ENCODE measurements around the gene PYROXD2.

Gene PYROXD2

DNA sequence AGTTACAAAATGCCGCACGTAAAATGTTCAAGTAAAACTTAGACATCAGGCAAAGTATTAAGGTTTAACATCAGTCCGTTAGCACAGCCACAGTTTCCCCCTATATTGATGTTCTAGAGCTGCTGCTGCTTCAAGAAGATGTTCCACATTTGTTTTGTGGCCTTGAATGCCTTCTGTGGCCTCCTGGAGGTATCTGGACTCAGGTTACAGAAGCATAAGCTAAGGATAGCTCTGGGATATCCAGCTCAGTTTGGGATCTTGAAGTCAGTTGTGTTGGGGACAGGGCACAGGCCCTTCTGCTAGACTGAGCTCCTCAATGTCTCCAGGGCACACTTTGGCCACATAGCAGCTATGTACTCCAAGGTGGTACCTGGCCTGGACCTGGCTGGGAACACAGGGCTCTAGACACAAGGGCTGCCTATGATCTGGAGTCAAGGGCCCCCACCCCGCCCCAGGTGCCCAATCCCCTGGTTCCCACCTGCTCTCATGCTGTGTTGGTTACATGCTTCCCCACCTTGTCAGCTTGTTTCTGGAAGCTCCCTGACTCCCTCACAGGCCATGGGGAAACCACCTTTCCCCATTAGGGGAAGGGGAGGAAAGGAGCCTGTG lies 4.7 kb downstream of the PYROXD2 start:
- no peak for DNase-seq (ENCODE audit: low read depth)
- H3K4me3 ChIP-seq (ENCODE audit: control insufficient read depth, low read depth, low read length): no peak overlapping the region
- TF ChIP-seq, protein P1, sequence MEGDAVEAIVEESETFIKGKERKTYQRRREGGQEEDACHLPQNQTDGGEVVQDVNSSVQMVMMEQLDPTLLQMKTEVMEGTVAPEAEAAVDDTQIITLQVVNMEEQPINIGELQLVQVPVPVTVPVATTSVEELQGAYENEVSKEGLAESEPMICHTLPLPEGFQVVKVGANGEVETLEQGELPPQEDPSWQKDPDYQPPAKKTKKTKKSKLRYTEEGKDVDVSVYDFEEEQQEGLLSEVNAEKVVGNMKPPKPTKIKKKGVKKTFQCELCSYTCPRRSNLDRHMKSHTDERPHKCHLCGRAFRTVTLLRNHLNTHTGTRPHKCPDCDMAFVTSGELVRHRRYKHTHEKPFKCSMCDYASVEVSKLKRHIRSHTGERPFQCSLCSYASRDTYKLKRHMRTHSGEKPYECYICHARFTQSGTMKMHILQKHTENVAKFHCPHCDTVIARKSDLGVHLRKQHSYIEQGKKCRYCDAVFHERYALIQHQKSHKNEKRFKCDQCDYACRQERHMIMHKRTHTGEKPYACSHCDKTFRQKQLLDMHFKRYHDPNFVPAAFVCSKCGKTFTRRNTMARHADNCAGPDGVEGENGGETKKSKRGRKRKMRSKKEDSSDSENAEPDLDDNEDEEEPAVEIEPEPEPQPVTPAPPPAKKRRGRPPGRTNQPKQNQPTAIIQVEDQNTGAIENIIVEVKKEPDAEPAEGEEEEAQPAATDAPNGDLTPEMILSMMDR (IDR thresholded peaks at IDR 0.05; ENCODE audit: control insufficient read depth, insufficient read depth, low read depth, low read length, missing control alignments): no peak

DNA sequence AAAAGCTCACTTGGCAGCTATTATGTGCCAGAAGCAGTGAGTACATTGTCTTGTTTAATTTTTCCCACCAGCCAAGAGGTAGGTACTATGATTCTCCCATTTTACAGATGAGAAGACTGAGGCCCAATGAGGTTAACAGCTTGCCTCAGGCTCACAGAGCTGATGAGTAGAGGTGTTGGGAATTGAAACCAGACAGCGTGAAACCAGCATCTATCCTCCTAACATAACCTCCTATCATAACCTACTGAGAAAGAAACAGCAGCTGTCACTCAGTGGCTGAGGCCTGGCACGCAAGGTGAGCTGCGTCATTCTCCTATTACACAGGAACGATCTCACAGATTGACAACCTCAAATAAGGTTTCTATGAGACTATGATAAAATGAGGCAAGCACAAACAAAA lies 6.2 kb downstream of the PYROXD2 start:
- no peak for DNase-seq (ENCODE audit: low read depth)
- TF ChIP-seq, protein P1 (IDR thresholded peaks at IDR 0.05; ENCODE audit: control insufficient read depth, insufficient read depth, low read depth, low read length, missing control alignments): no peak
- no peak overlapping the region for H3K4me3 ChIP-seq (ENCODE audit: control insufficient read depth, low read depth, low read length)

DNA sequence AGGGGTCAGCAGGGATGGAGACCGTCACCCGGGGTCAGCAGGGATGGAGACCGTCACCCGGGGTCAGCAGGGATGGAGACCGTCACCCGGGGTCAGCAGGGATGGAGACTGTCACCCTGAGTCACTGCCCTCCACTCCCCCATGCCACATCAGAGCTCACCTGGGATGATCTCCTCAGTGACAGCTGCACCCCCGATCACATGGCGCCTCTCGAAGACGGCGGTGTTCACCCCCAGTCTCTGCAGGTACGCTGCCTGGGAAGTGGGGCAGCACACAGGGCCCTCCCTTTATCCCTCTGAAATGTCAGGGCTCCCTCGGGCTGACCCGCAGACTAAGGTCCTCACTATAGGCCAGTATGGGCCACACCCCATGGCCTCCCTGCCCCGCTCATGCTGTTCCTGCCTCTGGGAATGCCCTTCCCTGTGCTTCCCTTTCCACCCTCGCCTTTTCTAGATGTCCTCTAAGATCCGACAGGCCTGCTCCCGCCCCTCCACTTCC lies 7.2 kb downstream of the PYROXD2 start:
- DNase-seq (ENCODE audit: low read depth): no peak
- TF ChIP-seq, protein P1 (IDR thresholded peaks at IDR 0.05; ENCODE audit: control insufficient read depth, insufficient read depth, low read depth, low read length, missing control alignments): no peak
- no peak overlapping the region for H3K4me3 ChIP-seq (ENCODE audit: control insufficient read depth, low read depth, low read length)

DNA sequence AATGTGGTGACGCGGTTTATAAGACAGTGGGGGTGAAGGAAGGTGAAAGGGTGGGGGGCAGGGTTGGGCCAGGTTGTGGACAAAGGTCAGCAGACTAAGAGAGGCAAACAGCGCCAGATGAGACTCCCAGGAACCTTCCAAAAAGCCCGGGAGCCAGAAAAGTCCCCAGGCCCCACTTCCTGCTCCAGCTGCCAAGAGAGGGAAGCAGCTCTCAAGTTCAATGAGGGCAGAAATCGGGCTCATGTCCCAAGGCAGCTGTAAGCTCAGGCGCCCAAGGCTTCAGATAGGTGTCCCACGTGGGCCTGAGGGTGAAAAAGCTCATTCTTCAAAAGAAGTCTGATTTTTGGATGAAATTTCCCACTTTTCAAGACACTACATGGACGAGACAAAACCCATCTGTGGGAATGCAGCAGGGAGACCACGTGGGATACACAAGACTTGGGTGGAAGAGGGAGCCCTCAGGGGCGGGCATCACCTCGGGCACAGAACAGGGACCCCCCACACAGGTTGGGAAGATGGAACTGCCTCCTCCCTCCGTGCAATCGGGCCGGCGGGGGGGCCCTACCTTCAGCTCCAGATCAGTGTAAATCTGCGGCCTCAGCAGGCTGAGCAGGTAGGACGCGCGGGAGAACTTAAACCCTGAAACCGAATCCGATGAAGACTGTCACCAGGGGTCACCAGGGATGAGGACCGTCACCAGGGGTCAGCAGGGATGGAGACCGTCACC lies 7.8 kb downstream of the PYROXD2 start:
- H3K4me3 ChIP-seq (ENCODE audit: control insufficient read depth, low read depth, low read length): no peak overlapping the region
- TF ChIP-seq, protein P1 (IDR thresholded peaks at IDR 0.05; ENCODE audit: control insufficient read depth, insufficient read depth, low read depth, low read length, missing control alignments): no peak
- no peak for DNase-seq (ENCODE audit: low read depth)

DNA sequence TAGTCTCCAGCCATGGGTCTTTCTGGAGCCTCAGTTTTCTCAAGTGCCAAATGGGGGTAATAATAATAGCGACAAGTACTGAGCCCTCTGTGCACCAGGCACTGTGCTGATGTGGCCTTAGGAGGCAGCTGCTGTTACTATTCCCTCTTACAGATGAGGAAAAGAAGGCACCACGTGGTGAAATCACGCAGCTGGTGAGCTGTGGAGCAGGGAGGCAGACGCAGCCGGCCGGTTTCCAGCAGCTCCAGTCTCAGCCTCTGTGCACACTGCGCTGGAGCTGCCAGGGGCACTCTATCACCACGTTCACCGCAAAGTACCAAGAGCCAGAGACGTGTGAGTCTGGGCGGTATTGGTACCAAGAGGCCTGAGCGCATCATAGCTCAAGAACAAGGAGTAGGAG lies 9.6 kb downstream of the PYROXD2 start:
- TF ChIP-seq, protein P1 (IDR thresholded peaks at IDR 0.05; ENCODE audit: control insufficient read depth, insufficient read depth, low read depth, low read length, missing control alignments): no peak
- H3K4me3 ChIP-seq (ENCODE audit: control insufficient read depth, low read depth, low read length): no peak overlapping the region

DNA sequence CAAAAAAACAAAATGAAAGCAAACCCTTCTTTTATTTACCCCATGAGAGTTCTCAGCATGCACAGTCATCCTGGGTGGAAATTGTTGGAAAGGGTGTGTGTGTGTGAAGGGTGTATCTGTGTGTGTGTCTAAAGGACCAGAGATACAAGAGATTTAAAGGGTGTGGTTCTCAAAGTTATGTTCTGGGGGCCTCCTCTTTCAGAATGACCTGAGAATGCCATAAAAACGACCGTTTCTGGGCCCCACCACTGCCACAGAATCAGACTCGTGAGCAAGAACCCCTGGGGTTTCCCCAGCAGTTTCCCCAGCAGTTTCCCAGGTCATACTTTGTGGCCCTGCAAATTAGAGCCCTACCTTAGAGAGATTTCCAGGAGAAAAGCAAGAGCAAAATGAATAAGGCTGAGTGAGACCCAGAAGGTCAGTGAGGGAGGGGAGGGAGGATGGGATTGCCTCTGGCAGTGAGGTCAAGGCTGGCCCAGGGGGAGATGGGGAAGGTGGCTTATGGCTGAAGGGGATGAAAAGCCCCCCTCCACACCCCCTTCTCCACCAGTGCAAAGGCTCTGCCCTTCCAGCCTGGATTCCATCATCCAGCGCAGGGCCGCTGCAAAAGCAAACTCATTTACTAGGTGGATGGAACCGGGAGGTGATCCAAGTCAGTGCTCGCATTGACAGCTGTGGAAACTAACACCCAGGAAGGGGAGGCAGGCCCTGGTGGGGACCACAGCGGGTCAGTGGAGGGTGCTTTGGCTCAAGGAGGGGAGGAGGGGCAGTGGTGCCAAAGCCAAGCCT lies 10.2 kb downstream of the PYROXD2 start:
- DNase-seq (ENCODE audit: low read depth): peak; percentile 57
- TF ChIP-seq, protein P1 (IDR thresholded peaks at IDR 0.05; ENCODE audit: control insufficient read depth, insufficient read depth, low read depth, low read length, missing control alignments): no peak

More for the DNA sequence above, 9.6 kb downstream of the PYROXD2 start:
- DNase-seq (ENCODE audit: low read depth): no peak

More for the DNA sequence above, 10.2 kb downstream of the PYROXD2 start:
- no peak overlapping the region for H3K4me3 ChIP-seq (ENCODE audit: control insufficient read depth, low read depth, low read length)
